GM21423 (cell line): ENCODE results near the gene MAGI2.
"Not testable (repeated sequence)": the region's sequence is repeated elsewhere in the genome, so short reads cannot be mapped to it uniquely, and the experiment has no call there.

Experiments
- ATAC-seq: cut with Tn5 transposase; IDR thresholded peaks from one replicate; pipeline ENCODE4 v1.9.1; 2021; ENCODE audit warnings: mild to moderate bottlenecking, moderate library complexity; ENCODE audit not compliant: unreplicated experiment

The MAGI2 gene

GRCh38 chr7:78587443-78588044 is 865.9 kb downstream of the MAGI2 start:
- ATAC-seq: no peak

GRCh38 chr7:78585980-78586379 is 867.5 kb downstream of the MAGI2 start:
- ATAC-seq: no peak

- ATAC-seq: no peak
Observed at GRCh38 chr7:78578686-78579085, 874.8 kb downstream of the MAGI2 start.

- not testable (repeated sequence) for ATAC-seq
Observed at GRCh38 chr7:78577174-78577952, 876.1 kb downstream of the MAGI2 start.

GRCh38 chr7:78576236-78576635 is 877.2 kb downstream of the MAGI2 start:
- ATAC-seq: no peak

- ATAC-seq: no peak
Observed at GRCh38 chr7:78571292-78571691, 882.2 kb downstream of the MAGI2 start.

- ATAC-seq: no peak
Observed at GRCh38 chr7:78568690-78569089, 884.8 kb downstream of the MAGI2 start.

GRCh38 chr7:78567836-78568235 is 885.6 kb downstream of the MAGI2 start:
- no peak for ATAC-seq

- no peak for ATAC-seq
Observed at GRCh38 chr7:78565784-78566183, 887.7 kb downstream of the MAGI2 start.

- ATAC-seq: no peak
Observed at GRCh38 chr7:78563191-78563590, 890.3 kb downstream of the MAGI2 start.

GRCh38 chr7:78562191-78562590 is 891.3 kb downstream of the MAGI2 start:
- ATAC-seq: no peak

- no peak for ATAC-seq
Observed at GRCh38 chr7:78558566-78558965, 894.9 kb downstream of the MAGI2 start.

GRCh38 chr7:78543976-78544375 is 909.5 kb downstream of the MAGI2 start:
- ATAC-seq: no peak

- no peak for ATAC-seq
Observed at GRCh38 chr7:78542981-78543380, 910.5 kb downstream of the MAGI2 start.

GRCh38 chr7:78542541-78542940 is 910.9 kb downstream of the MAGI2 start:
- ATAC-seq: no peak

- ATAC-seq: no peak
Observed at GRCh38 chr7:78539825-78540224, 913.6 kb downstream of the MAGI2 start.

GRCh38 chr7:78535655-78536054 is 917.8 kb downstream of the MAGI2 start:
- no peak for ATAC-seq

- no peak for ATAC-seq
Observed at GRCh38 chr7:78530351-78530750, 923.1 kb downstream of the MAGI2 start.

- no peak for ATAC-seq
Observed at GRCh38 chr7:78529392-78529791, 924.1 kb downstream of the MAGI2 start.

GRCh38 chr7:78528964-78529363 is 924.5 kb downstream of the MAGI2 start:
- no peak for ATAC-seq

GRCh38 chr7:78523930-78524329 is 929.5 kb downstream of the MAGI2 start:
- ATAC-seq: no peak

- ATAC-seq: no peak
Observed at GRCh38 chr7:78521961-78522360, 931.5 kb downstream of the MAGI2 start.

GRCh38 chr7:78516450-78516849 is 937.0 kb downstream of the MAGI2 start:
- no peak for ATAC-seq
